Ramos (cell line): ENCODE results near the gene VAMP5.
"Not testable (repeated sequence)": the region's sequence is repeated elsewhere in the genome, so short reads cannot be mapped to it uniquely, and the experiment has no call there.

Source experiments
- in situ Hi-C: fragments of 300-500 bp; cut with MboI; formaldehyde crosslinking; loops from one replicate; pipeline ENCODE4 v1.14.3; 2022; ENCODE audit warnings: low sequenced_read_pairs; ENCODE audit not compliant: unreplicated experiment

Gene VAMP5, protein sequence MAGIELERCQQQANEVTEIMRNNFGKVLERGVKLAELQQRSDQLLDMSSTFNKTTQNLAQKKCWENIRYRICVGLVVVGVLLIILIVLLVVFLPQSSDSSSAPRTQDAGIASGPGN

DNA sequence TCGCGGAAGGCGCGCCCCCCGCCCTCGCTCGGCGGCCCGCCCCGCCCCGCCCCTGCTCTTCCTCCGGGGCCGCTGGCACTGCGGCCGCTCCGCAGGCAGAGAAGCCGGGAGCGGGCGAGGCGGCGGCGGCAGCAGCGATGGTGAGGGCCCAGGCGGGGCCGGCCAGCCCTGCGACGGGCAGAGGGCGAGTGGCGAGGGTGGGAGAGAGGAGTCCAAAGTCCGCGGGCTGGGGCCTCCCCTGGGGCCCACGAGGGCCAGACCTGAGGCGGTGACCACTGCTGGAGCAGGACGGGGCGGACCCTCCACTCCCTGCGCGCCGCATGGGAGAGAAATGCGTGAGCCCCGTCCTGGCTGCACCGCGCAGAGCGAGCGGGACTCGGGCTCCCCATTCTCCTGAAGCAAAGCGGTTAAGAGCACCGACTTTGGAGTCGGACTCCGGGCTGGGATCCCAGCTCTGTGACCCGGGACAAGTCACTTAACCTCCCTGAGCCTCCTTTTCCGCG, at the start of gene VAMP5:
TSS of gene VAMP5 (plus strand) at position 78 of the 503 bp plus-strand sequence. CDS start at position 138, 60 bp downstream.
- in situ Hi-C loops, result no loop called here

DNA sequence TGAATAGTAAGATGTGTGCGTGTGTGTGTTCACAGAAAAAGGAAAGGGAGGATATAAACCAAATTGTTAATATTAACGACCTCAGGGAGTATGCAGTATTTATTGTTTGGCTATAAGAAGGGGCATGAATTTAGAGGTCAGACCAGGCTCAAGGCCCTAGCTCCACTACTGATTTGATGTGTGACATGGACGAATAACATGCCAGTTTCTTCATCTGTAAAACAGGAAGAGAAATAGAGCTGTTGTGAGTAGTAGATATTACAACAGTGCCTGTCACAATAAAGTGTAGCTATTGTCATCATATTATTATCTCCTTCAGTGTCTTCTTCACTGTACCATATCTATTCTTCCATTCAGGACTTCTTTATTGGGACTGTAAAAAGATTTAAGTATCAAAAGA, 49.4 kb upstream of the VAMP5 start:
- in situ Hi-C loops, result no loop called here

DNA sequence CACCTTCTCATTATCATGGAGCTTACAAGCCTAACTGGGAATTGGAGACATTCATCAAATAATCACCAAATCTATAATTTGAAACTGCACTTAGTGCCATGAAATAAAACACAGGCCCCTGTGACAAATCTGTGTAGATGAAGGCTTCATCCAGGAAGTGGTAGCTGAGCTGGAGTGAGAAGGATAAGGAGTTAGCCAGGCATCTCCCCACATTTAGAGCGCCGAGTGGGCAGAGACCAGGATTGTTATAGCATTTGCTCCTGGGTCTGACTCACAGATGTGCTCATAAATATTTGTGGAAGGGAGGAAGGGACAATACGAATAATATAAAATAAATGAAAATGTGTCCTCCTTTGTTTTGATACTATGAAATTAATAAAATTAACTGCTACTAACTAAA, 47.8 kb upstream of the VAMP5 start:
- in situ Hi-C loops, result no loop called here

DNA sequence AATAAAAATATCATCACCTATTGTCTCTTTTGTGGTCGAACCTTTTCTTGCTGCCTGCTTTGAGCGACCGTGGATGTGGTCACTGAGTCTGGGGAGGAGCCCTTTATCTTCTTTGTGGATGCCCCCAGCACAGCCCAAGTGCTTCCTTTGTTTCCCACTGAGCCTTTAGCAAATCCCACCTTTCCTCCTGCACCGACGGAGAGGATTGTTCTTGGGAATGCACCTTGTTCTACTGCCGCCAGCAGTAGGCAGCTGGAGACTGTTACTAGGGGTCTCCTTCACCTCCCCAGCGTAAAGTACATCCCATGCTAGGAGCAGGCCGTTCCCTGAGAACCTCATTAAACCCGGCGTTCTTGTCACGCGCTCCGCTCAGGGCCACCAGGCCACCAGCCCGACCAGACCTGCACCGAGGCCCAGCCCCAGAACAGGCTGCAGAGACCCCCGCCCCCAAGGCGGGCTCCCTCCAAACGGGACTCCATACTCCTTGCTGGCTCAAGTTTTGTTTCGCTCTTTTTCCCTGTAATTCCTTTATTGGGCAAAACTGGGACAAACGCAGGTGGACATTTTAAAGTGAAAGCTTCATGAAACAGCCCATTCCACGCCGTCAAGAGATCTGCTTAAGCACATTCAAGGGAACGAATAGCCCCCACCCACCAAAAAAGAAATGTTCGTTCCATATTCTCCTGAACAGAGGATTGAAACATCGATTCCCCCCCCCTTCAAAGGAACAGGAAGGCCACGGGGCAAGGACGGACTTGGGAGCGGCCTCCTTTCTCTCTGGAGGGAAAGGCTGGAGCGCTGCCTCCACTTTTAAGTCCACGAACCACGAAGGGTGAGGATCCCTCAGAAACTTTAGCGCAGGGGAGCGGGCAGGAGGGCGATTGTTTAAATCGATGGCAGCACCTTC, 46.4 kb upstream of the VAMP5 start:
- in situ Hi-C loops, result no loop called here

DNA sequence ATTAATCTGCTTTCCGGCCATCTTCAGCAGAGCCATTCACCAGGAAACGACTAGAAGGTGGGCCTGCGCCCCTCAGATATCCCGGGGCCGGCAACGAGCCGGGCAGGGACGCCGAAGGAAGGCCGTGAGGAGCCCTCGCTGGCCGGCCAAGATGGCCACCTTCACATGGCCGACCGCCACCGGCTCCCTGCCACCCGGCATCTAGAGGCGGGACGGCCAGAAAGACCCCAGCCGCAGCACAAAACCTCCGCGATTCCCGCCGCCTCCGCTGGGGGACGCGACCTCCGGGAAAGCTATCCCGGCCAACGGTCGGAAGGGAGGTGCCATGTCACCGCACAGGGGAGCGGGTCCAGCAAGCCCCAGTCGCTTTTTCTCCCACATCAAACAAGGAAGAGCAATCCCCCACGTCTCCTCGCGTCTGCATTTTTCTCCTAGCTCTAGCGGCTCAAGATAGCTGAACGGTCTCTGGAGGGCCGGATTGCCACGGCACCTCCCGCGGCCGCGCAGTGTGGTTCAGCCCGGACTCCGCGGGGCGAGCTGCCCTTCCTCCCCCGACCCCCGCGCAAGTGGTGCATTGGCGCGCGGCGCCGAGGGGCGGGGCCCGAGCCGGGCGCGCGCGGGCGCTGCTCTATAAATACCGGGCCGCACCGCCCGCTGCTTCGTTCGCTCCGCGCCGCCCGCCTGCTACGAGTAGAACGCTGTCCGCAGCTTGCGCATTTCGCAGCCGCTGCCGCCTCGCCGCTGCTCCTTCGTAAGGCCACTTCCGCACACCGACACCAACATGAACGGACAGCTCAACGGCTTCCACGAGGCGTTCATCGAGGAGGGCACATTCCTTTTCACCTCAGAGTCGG, 45.5 kb upstream of the VAMP5 start, which contains the start of gene MAT2A:
TSS of gene MAT2A (plus strand) at position 662 of the 854 bp plus-strand sequence. CDS start at position 782, 120 bp downstream.
- in situ Hi-C loops, result no loop called here

DNA sequence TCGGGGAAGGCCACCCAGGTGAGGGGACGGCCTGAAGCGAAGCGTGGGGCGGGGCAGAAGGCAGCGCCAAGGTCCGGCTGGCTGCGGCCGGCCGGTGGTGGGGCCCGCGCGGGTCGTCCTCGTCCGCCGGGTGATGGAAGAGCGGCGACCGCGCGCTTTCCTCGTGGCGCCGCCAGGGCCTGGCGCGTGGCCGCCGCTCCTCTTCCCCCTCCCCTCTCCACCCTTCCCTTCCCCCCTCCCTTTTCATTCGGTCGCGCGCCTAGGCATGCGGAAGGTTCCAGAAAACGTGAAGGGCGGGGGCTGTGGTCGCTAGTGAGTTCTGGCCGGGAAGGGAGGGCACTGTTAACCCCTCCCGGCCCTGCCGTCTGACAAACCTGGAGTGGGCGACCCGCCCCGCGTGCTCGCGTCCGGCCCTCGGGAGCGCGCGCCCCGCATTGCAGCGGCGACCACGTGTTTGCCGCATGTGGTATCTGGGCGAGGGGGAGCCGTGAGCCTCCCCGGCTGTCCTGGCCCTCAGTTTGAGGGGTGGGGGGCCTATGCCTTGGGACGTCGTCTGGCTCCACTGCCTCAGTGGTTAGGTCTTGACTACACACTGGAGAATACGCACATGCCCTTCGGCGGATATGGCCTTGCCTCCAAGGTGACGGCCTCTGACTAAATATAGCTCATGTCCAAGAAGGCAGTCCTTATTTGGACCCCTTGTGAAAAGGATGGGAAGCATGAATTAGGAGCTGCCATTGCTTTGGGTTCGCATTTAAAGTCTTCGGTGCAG, 44.7 kb upstream of the VAMP5 start:
- in situ Hi-C loops, result no loop called here

DNA sequence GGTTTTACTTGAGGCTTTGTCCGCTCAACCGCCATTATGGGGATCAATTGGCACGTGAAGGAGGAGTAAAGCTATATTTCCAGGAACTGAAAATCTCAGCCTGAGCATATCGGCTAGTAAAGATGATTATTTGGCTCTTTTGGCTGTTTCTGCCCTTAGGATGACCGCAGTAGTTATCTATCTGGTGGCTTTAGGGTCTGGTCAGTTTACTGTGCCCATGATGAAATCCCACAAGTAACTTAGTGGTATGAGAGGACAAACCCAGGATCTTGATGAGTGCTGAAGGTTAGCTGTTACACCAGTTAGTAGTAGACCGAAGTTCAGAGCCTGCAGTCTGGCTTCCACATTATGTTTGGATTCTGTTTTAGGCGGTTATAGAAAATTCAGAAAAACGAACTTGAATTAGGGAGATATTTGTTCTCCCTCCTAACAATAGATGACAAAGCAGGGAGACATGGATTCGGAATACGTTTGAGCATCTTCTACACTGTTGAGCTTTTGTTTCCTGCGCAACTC, 44.0 kb upstream of the VAMP5 start:
- in situ Hi-C loops, result no loop called here

DNA sequence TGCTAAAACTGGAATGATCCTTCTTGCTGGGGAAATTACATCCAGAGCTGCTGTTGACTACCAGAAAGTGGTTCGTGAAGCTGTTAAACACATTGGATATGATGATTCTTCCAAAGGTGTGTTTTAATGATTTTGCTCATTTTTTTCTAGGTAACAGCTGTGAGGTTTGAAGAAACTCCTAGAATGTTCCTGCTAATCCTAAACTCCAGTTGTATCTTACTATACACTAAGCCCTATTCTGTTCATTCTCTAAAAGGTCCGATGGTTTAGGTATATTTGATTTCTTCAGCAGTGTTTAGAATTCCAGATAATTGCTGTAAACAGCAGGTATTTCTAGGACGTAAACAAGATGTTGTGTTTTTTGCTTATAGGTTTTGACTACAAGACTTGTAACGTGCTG, 43.0 kb upstream of the VAMP5 start:
- in situ Hi-C loops, result no loop called here

DNA sequence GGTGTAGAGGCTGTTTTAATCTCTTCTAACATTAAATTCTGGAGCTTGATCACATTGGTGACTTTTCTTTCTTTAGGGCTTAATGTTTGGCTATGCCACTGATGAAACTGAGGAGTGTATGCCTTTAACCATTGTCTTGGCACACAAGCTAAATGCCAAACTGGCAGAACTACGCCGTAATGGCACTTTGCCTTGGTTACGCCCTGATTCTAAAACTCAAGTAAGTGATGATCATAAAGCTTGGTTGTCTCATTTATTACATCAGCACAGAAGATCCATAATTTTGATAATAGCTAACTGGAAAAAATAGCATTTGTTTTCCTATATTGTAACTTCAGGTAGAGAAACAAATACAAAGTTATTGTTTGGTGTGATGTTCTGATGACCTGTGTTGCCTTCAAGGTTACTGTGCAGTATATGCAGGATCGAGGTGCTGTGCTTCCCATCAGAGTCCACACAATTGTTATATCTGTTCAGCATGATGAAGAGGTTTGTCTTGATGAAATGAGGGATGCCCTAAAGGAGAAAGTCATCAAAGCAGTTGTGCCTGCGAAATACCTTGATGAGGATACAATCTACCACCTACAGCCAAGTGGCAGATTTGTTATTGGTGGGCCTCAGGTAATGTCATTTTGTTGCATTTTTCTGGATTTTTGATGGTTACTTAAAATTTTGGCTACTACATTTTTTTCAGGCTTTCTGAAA, 42.3 kb upstream of the VAMP5 start:
- in situ Hi-C loops, result no loop called here

DNA sequence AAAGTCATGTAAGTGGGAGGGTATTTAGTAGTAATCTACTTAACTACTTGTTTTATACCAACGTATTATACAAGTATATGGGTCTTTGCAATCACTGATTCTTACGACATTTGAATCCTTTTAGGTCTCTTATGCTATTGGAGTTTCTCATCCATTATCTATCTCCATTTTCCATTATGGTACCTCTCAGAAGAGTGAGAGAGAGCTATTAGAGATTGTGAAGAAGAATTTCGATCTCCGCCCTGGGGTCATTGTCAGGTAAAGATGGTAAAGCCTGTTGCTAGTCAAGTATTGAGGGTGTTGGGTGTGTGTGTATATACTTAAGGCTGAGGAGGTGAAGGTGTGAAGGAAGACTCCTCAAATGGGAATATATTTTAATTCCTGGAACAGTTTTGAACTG, 41.5 kb upstream of the VAMP5 start:
- in situ Hi-C loops, result no loop called here

DNA sequence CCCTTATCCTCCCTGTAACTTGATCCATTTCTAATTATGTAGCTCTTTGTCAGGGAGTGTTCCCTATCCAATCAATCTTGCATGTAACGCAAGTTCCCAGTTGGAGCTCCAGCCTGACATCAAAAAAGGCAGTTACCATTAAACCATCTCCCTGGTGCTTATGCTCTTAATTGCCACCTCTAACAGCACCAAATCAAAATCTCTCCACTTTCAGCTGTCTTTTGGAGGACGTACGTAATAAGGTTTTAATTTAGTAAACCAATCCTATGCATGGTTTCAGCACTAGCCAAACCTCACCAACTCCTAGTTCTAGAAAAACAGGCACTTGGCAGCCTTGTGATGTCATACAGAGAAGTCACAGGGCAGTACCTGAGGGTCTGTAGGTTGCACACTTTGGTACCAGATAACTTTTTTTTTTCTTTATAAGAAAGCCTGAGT, 40.0 kb upstream of the VAMP5 start:
- in situ Hi-C loops, result not testable (repeated sequence)

DNA sequence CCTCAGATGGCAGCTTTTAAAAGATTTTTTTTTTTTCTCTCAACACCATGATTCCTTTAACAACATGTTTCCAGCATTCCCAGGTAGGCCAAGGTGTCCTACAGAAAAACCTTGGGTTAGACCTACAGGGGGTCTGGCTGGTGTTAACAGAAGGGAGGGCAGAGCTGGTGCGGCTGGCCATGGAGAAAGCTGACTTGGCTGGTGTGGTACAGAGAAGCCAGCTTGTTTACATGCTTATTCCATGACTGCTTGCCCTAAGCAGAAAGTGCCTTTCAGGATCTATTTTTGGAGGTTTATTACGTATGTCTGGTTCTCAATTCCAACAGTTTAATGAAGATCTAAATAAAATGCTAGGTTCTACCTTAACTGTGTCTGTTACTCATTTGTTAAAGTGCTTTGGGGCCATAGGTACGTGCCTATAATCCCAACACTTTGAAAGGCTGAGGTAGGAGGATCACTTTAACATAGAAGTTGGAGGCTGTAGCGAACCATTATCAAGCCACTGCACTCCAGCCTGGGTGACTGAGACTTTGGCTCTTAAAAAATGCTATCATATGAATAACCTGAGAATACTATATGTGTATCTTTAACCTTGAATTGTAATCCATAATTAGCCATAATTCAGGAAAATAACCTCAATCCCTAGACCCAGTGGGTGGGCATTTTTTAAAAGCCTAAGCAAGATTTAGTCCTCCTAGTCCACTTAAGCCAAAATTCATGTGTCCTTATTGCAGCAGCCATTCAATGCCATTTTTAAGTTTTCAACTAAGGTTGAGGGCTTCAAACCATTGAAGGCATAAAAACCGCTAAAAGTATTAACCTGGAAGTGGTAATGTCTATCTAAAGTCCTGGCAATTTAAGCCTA, 39.1 kb upstream of the VAMP5 start:
- in situ Hi-C loops, result not testable (repeated sequence)

DNA sequence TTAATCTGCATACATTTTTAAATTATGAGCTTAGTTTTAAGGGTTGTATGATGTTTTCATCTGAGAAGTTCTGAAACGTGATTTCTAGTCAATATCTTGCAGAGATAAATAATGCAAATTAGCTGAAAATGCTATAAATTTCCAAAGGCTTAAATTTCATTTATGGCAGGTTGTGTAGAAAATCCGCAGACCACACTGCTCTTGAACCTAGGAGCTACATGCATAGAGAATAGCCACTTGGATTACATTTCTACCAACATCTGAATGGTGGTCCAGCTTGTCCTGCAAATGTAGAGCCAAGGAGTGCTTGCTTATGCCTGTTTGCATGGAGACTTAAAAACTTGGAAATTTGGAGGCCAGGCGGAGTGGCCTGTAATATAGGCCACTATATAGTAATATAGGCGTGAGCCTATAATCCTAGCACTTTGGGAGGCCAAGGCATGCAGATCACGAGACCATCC, 38.4 kb upstream of the VAMP5 start:
- in situ Hi-C loops, result no loop called here

DNA sequence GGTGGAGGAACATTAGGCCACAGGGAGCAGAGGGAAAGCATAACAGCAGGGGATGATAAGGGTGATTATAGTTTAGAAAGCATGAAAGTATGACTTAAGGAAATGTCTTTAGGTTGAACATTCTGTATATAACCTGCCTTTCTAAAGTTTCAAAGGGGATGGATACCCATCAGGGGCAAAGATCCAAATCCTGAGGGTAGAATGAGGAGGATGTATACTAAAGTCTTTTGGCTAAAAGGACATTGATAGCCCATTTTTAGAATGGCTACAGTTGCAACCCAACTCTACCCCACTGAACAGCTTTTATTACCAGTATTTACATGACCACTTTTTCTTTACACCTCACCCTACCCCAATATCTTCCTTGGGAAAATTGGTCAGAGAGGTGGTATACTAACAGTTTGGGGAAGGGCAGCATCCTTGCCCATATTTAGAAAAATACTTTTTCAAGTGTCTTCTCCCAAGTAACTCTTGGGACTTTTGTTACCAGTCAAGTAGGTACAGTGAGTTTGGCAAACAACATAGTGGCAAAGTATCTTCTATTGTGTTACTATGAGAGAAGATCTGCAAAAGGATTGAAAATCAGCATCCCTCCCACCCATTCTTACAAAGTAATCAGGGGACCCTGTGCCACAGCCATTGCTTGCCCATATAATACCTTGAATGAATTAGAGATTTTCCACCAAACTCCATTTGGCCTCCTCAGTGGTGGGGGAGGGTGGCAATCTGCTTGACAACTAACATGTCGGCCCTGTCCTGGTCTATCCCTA, 37.0 kb upstream of the VAMP5 start:
- in situ Hi-C loops, result no loop called here

DNA sequence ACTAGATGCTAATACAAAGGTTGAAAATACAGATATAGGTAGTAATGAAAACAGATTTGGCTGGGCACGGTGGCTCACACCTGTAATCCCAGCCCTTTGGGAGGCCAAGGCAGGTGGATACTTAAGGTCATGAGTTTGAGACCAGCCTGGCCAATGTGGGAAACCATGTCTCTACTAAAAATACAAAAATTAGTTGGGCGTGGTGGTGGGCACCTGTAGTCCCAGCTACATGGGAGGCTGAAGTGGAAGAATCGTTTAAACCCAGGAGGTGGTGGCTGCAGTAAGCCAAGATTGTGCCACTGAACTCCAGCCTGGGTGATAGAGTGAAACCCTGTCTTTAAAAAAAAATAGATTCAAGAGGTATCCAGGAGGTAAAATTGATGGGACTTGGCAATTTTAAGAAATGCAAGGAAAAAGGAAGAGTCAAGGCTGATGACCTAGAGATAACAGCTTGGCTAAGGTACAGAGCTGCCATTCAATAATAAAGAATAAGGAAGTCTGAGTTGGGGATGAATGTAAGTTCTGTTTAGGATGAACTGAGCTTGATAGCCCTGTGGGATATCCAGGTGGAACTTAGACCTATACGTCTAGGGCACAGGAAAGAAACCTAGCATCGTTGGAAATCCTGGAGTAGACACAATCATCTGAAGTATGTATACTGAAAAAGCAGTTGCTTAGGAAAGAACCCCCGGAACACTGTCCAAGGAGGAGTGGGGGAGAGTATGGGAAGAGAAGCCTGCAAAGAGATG, 36.2 kb upstream of the VAMP5 start:
- in situ Hi-C loops, result no loop called here

DNA sequence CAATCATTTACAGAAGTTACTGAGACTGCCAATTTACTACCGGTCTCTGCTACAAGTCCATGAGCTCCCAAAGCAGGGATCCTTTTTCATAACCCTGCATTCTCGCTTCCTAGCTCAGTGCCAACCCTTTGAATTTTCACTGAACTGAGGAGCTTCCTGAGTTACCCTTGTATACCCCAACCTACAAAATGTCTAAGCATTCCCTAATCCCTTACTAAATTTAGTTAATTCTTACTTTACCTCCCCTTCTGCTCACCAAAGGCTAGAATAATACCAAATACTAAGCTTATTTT, 35.7 kb upstream of the VAMP5 start:
- in situ Hi-C loops, result no loop called here

DNA sequence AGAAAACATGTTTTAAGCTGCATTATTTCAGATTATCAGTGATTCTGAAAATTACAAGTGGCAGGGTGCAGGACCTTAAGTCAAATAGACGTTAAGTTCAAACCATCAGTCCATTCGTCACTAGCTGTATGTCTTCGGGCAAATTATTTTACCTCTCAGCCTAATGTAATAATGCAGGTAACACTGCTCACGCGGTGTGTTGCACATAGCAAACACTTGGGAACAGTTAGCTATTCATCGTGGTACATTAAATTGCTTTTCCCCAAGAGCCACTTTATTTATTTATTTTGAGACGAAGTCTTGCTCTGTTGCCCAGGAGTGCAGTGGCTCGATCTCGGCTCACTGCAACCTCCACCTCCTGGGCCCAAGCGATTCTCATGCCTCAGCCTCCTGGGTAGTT, 35.1 kb upstream of the VAMP5 start:
- in situ Hi-C loops, result no loop called here
